ENCODE measurements around the gene TCEA2.
"Not testable (repeated sequence)": the region's sequence is repeated elsewhere in the genome, so short reads cannot be mapped to it uniquely, and the experiment has no call there.

The TCEA2 gene

DNA sequence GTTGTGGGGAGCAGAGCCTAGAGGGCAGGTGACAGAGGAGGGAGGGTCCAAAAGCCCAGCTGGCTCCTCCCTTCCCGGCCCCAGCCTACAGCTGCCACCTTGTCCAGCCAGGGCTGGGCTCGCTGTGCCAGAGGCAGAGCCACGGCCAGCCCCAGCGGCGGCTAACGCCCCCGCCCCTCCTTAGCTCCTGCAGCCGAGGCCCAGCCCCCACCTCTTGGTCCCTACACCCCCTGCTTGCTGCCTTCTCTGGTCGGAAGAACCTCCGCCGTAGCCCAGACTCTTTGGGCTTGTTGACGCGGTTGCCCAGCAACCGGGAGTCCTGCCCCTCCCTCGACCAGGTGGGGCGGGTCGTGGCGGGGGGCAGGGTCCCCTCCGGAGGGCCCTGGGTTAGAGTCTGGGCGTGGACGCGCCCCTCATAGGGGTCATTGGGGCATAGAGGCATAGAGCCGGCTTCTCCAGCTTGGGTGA, 21.7 kb downstream of the TCEA2 start:
- H3K4me3 ChIP-seq: peak overlapping the region; percentile 82; the same call in 1 of the 2 replicates
- H3K9ac ChIP-seq (ENCODE audit: insufficient read length): no peak overlapping the region
- no peaks in the 10 kb centered on the region for H3K9me3 ChIP-seq (ENCODE audit: low read depth, low read length)

DNA sequence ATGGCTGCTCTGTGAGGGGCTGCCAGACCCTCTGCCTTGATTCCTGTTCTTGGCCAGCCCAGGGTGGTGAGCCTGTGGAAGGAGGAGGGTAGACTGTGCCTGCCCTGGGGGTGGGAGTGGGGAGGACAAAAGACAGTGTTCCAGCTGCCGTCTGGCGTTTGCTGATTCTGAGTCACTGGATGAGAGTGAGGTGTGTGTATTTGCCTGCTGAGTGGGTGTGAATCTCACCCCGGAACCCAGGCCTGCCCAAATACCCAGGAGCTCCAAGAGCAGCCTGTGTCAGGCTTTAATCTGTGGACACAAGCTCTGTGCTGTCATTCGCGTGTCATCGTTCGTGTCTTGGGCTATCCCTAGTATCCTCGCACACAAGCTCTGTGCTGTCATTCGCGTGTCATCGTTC, 23.8 kb downstream of the TCEA2 start:
- TF ChIP-seq EZH2 (IDR thresholded peaks at IDR 0.05) (no peak), POLR2AphosphoS5 (IDR thresholded peaks at IDR 0.05; ENCODE audit: borderline replicate concordance, low read depth, low read length) (no peak), FOXP2 (optimal IDR thresholded peaks at IDR 0.05; ENCODE audit: control extremely low read depth, extremely low read length, insufficient read depth) (no peak)
- H3K36me3 ChIP-seq (ENCODE audit: insufficient read depth, low read length): no peaks in the 10 kb centered on the region
- no peak overlapping the region for H3K4me3 ChIP-seq
- H3K9ac ChIP-seq (ENCODE audit: insufficient read length): no peak overlapping the region
- DNase-seq (ENCODE audit: low read depth, low spot score): no peak
- no peaks in the 10 kb centered on the region for H3K9me3 ChIP-seq (ENCODE audit: low read depth, low read length)
- H3K27ac ChIP-seq: no peak overlapping the region

More for the DNA sequence above, 21.7 kb downstream of the TCEA2 start:
- Histone ChIP-seq H3K27ac (no peak overlapping the region), H3K36me3 (ENCODE audit: insufficient read depth, low read length) (no peaks in the 10 kb centered on the region)
- TF ChIP-seq POLR2AphosphoS5 (IDR thresholded peaks at IDR 0.05; ENCODE audit: borderline replicate concordance, low read depth, low read length): no peak
- TF ChIP-seq FOXP2 (optimal IDR thresholded peaks at IDR 0.05; ENCODE audit: control extremely low read depth, extremely low read length, insufficient read depth): no peak
- TF ChIP-seq EZH2 (IDR thresholded peaks at IDR 0.05): no peak
- no peak for DNase-seq (ENCODE audit: low read depth, low spot score)

DNA sequence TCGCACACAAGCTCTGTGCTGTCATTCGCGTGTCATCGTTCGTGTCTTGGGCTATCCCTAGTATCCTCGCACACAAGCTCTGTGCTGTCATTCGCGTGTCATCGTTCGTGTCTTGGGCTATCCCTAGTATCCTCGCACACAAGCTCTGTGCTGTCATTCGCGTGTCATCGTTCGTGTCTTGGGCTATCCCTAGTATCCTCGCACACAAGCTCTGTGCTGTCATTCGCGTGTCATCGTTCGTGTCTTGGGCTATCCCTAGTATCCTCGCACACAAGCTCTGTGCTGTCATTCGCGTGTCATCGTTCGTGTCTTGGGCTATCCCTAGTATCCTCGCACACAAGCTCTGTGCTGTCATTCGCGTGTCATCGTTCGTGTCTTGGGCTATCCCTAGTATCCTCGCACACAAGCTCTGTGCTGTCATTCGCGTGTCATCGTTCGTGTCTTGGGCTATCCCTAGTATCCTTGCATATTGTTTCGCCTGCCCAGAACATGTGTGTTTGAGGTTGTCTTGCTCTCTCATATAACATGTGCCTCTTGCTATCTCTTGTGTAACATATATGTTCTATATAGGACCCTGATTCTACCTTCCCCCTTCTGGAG, 24.3 kb downstream of the TCEA2 start:
- H3K9ac ChIP-seq (ENCODE audit: insufficient read length); H3K9me3 ChIP-seq (ENCODE audit: low read depth, low read length); DNase-seq (ENCODE audit: low read depth, low spot score); H3K4me3 ChIP-seq; H3K36me3 ChIP-seq (ENCODE audit: insufficient read depth, low read length); H3K27ac ChIP-seq: not testable (repeated sequence)

DNA sequence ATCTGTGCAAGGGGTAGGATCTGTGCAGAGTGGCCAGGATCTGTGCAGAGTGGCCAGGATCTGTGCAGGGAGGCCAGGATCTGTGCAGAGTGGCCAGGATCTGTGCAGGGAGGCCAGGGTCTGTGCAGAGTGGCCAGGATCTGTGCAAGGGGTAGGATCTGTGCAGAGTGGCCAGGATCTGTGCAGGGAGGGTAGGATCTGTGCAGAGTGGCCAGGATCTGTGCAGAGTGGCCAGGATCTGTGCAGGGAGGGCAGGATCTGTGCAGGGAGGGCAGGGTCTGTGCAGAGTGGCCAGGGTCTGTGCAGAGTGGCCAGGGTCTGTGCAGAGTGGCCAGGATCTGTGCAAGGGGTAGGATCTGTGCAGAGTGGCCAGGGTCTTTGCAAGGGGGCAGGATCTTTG, 25.6 kb downstream of the TCEA2 start:
- not testable (repeated sequence) for H3K36me3 ChIP-seq (ENCODE audit: insufficient read depth, low read length); H3K9me3 ChIP-seq (ENCODE audit: low read depth, low read length); H3K9ac ChIP-seq (ENCODE audit: insufficient read length); DNase-seq (ENCODE audit: low read depth, low spot score); H3K4me3 ChIP-seq; H3K27ac ChIP-seq

DNA sequence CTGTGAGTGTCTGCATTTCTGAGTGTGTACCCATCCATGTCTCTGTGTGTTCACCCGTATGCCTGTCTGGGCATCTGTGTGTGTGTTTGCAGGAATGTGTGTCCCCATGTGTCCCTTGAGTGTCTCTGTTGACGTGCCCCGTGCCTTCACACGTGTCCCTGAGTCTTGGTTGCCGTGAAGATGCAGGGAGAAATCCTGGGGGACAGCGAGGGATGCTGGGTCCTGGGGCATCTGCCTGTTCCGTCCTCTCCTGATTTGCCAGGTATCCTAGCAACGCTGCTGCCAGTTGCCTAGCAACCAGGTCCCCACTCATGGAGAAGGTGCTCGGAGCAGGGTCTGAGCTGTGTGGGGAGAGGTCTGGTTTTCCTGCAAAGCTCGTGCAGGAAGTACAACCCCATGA, 27.2 kb downstream of the TCEA2 start:
- TF ChIP-seq EZH2 (IDR thresholded peaks at IDR 0.05) (no peak), POLR2AphosphoS5 (IDR thresholded peaks at IDR 0.05; ENCODE audit: borderline replicate concordance, low read depth, low read length) (no peak), FOXP2 (optimal IDR thresholded peaks at IDR 0.05; ENCODE audit: control extremely low read depth, extremely low read length, insufficient read depth) (no peak)
- no peak overlapping the region for H3K27ac ChIP-seq
- no peak overlapping the region for H3K9ac ChIP-seq (ENCODE audit: insufficient read length)
- no peak for DNase-seq (ENCODE audit: low read depth, low spot score)
- no peaks in the 10 kb centered on the region for H3K36me3 ChIP-seq (ENCODE audit: insufficient read depth, low read length)
- H3K9me3 ChIP-seq (ENCODE audit: low read depth, low read length): no peaks in the 10 kb centered on the region
- no peak overlapping the region for H3K4me3 ChIP-seq

DNA sequence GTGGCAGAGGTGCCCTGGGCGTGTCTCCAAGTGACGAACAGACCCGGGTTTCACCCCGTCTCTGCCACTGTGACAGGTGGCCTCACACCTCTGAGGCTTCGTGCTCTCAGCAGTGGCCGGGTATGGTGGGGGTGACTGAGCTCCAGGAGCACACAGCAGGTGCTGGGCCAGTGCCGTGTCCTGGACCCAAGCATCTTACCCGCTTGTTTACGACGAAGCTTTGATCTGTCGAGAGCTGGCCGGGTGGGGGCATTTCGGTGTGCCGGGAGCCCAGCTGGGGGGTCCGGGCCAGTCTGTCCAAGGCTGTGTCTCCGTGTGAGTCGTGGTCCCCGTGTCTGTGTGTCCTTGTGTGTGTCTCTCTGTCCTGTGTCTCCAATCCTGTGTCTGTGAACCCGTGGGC, 28.3 kb downstream of the TCEA2 start:
- no peaks in the 10 kb centered on the region for H3K9me3 ChIP-seq (ENCODE audit: low read depth, low read length)
- DNase-seq (ENCODE audit: low read depth, low spot score): no peak
- TF ChIP-seq POLR2AphosphoS5 (IDR thresholded peaks at IDR 0.05; ENCODE audit: borderline replicate concordance, low read depth, low read length): no peak
- no peak for TF ChIP-seq FOXP2 (optimal IDR thresholded peaks at IDR 0.05; ENCODE audit: control extremely low read depth, extremely low read length, insufficient read depth)
- no peak for TF ChIP-seq EZH2 (IDR thresholded peaks at IDR 0.05)
- no peaks in the 10 kb centered on the region for H3K36me3 ChIP-seq (ENCODE audit: insufficient read depth, low read length)
- H3K9ac ChIP-seq (ENCODE audit: insufficient read length): no peak overlapping the region
- H3K4me3 ChIP-seq: no peak overlapping the region
- no peak overlapping the region for H3K27ac ChIP-seq

DNA sequence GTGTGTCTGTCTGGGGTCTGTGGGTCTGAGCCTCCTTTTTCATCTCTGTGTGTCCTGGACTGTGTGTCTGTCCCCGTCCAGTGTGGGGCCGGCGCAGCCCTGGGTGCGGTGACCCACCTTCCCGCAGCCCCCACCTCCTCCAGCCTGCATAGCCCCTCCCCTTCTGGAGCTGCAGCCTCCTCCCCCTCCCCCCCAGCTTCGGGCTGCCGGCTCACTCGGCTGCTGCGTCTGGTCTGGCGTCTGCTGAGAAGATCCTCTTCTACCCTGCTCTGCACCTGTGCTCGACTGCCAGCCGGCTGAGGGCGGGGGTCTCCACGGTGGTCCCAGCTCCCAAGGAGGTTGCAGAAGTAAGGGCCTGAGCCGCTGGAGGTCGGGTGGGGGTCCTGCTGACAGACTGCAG, 28.8 kb downstream of the TCEA2 start:
- no peak for DNase-seq (ENCODE audit: low read depth, low spot score)
- H3K27ac ChIP-seq: no peak overlapping the region
- H3K36me3 ChIP-seq (ENCODE audit: insufficient read depth, low read length): no peaks in the 10 kb centered on the region
- no peak for TF ChIP-seq EZH2 (IDR thresholded peaks at IDR 0.05)
- no peak for TF ChIP-seq FOXP2 (optimal IDR thresholded peaks at IDR 0.05; ENCODE audit: control extremely low read depth, extremely low read length, insufficient read depth)
- no peak for TF ChIP-seq POLR2AphosphoS5 (IDR thresholded peaks at IDR 0.05; ENCODE audit: borderline replicate concordance, low read depth, low read length)
- H3K9ac ChIP-seq (ENCODE audit: insufficient read length): no peak overlapping the region
- 0 out of 2 replicates have a peak overlapping the region, but pooled peaks have one; percentile 15 for H3K4me3 ChIP-seq
- no peaks in the 10 kb centered on the region for H3K9me3 ChIP-seq (ENCODE audit: low read depth, low read length)

DNA sequence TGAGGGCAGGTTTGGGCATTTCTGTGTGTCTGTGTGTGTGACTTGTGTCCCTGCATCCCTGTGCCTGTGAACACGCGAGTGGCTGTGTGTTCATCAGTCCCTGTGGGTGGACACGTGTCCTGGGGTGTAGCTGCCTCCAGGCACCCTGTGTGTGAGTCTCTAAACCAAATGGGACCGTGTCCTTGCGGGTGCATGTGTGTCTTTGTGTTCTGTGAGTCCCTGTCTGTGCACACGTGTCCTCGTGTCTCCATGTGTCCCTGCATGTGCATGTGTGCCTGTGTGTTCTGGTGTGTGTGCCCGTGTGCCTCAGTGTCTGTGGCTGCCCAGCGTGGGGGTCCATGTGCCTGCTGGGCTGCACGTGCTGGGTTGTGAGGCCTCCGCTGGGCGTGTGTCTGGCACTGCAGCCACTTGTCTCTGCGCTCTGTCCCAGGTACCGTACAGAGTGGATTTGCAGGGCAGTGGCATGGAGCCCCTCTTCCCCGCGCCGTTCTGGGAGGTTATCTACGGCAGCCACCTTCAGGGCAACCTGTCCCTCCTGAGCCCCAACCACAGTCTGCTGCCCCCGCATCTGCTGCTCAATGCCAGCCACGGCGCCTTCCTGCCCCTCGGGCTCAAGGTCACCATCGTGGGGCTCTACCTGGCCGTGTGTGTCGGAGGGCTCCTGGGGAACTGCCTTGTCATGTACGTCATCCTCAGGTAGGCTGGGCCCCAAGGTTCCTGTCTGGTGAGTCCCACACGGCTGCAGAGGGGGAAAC, 29.4 kb downstream of the TCEA2 start:
- no peak for DNase-seq (ENCODE audit: low read depth, low spot score)
- no peak overlapping the region for H3K27ac ChIP-seq
- H3K4me3 ChIP-seq: 0 out of 2 replicates have a peak overlapping the region, but pooled peaks have one; percentile 15
- no peaks in the 10 kb centered on the region for H3K36me3 ChIP-seq (ENCODE audit: insufficient read depth, low read length)
- no peak for TF ChIP-seq FOXP2 (optimal IDR thresholded peaks at IDR 0.05; ENCODE audit: control extremely low read depth, extremely low read length, insufficient read depth)
- no peak overlapping the region for H3K9ac ChIP-seq (ENCODE audit: insufficient read length)
- H3K9me3 ChIP-seq (ENCODE audit: low read depth, low read length): no peaks in the 10 kb centered on the region

DNA sequence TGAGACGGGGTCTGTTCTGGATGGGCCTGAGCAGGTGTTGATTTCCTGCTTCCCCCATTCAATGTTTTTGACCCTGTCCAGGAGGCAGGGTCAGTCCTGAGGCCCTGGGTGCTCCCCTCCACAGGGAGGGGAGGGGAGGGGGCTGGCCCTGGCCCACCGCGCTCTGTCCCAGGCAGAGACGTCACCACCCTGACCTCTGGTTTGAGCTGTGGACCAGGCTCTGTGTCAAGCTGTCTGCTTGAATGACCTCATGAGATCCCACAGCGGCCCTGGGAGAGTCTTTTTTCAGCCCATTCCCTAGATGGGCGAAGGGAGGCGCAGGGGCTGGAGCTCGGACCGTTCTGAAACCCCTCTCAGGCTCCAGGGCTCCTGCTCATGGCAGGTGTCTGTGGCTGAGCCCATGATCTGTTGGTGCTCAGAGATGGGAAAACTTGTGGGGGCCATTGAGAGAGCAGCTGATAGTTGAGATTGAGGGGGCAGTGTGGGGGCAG, 30.1 kb downstream of the TCEA2 start:
- no peak for TF ChIP-seq POLR2AphosphoS5 (IDR thresholded peaks at IDR 0.05; ENCODE audit: borderline replicate concordance, low read depth, low read length)
- no peak for TF ChIP-seq EZH2 (IDR thresholded peaks at IDR 0.05)
- TF ChIP-seq FOXP2 (optimal IDR thresholded peaks at IDR 0.05; ENCODE audit: control extremely low read depth, extremely low read length, insufficient read depth): no peak
- DNase-seq (ENCODE audit: low read depth, low spot score): no peak
- H3K9me3 ChIP-seq (ENCODE audit: low read depth, low read length): no peaks in the 10 kb centered on the region
- H3K9ac ChIP-seq (ENCODE audit: insufficient read length): no peak overlapping the region
- H3K27ac ChIP-seq: no peak overlapping the region
- H3K36me3 ChIP-seq (ENCODE audit: insufficient read depth, low read length): no peaks in the 10 kb centered on the region
- H3K4me3 ChIP-seq: no peak overlapping the region

All from SK-N-MC (cell line).